DOHH2 (cell line): Measurements from ENCODE around the gene GLRA3.

Experiments used
- H3F3A ChIP-seq: fragments of 200-600 bp; sonication (generic), shearing (Covaris generic); 2 replicates; pipeline ENCODE4 v1.6.0; 2016; ENCODE audit warnings: antibody characterized with exemption, mild to moderate bottlenecking; ENCODE audit not compliant: control insufficient read depth, insufficient read depth
- H3K27ac ChIP-seq: fragments of 200-600 bp; sonication (generic); 2 replicates; pipeline ENCODE4 v1.5.1; 2014; ENCODE audit warnings: low read depth, mild to moderate bottlenecking, low read length, moderate library complexity
- H3K27me3 ChIP-seq: fragments of 200-600 bp; sonication (generic); 2 replicates; pipeline ENCODE4 v1.6.1; 2014; ENCODE audit warnings: mild to moderate bottlenecking, low read length, mixed read lengths; ENCODE audit not compliant: control insufficient read depth
- H3K36me3 ChIP-seq: fragments of 200-600 bp; sonication (generic); 2 replicates; pipeline ENCODE4 v1.6.1; 2014; ENCODE audit warnings: mild to moderate bottlenecking, low read length, moderate library complexity, mixed read lengths; ENCODE audit not compliant: control insufficient read depth
- H3K4me1 ChIP-seq: fragments of 200-600 bp; sonication (generic); 2 replicates; pipeline ENCODE4 v1.6.1; 2014; ENCODE audit warnings: mild to moderate bottlenecking, low read length, mixed read lengths; ENCODE audit not compliant: control insufficient read depth
- H3K4me2 ChIP-seq: fragments of 200-600 bp; sonication (generic); 2 replicates; pipeline ENCODE4 v1.6.0; 2014; ENCODE audit warnings: mild to moderate bottlenecking, low read length, moderate library complexity
- H3K4me3 ChIP-seq: fragments of 200-600 bp; sonication (generic); 2 replicates; pipeline ENCODE4 v1.5.1; 2014; ENCODE audit warnings: mild to moderate bottlenecking, low read length, mixed read lengths
- H3K79me2 ChIP-seq: fragments of 200-600 bp; sonication (generic); 2 replicates; pipeline ENCODE4 v1.6.1; 2014; ENCODE audit warnings: mild to moderate bottlenecking, low read length, mixed read lengths; ENCODE audit not compliant: control insufficient read depth
- H3K9me2 ChIP-seq: fragments of 200-600 bp; sonication (generic); replicated peaks from 2 replicates; pipeline ENCODE4 v1.6.1; 2014; ENCODE audit warnings: mild to moderate bottlenecking, low read length, mixed read lengths; ENCODE audit not compliant: control insufficient read depth
- H3K9me3 ChIP-seq: fragments of 200-600 bp; sonication (generic); 2 replicates; pipeline ENCODE4 v1.6.1; 2014; ENCODE audit warnings: antibody characterized with exemption, low read length, mixed read lengths; ENCODE audit not compliant: control insufficient read depth, insufficient read depth
- H4K20me1 ChIP-seq: fragments of 200-600 bp; sonication (generic); 2 replicates; pipeline ENCODE4 v1.6.0; 2014; ENCODE audit warnings: low read depth, mild to moderate bottlenecking, antibody characterized with exemption, low read length, moderate library complexity; ENCODE audit not compliant: control insufficient read depth, insufficient read depth
- EZH2phosphoT487 ChIP-seq: fragments of 200-600 bp; sonication (generic); IDR thresholded peaks from 2 replicates; pipeline ENCODE4 v1.6.1; 2017; ENCODE audit warnings: borderline replicate concordance, mild to moderate bottlenecking, antibody characterized with exemption, low read length, moderate library complexity, mixed read lengths
- TF ChIP-seq, protein P1 (sequence below): fragments of 200-600 bp; sonication (generic); IDR thresholded peaks from one replicate; pipeline ENCODE4 v1.5.1; 2014; ENCODE audit warnings: antibody characterized with exemption, mild to moderate bottlenecking, low read depth, low read length; ENCODE audit not compliant: poor library complexity, severe bottlenecking

The GLRA3 gene

DNA sequence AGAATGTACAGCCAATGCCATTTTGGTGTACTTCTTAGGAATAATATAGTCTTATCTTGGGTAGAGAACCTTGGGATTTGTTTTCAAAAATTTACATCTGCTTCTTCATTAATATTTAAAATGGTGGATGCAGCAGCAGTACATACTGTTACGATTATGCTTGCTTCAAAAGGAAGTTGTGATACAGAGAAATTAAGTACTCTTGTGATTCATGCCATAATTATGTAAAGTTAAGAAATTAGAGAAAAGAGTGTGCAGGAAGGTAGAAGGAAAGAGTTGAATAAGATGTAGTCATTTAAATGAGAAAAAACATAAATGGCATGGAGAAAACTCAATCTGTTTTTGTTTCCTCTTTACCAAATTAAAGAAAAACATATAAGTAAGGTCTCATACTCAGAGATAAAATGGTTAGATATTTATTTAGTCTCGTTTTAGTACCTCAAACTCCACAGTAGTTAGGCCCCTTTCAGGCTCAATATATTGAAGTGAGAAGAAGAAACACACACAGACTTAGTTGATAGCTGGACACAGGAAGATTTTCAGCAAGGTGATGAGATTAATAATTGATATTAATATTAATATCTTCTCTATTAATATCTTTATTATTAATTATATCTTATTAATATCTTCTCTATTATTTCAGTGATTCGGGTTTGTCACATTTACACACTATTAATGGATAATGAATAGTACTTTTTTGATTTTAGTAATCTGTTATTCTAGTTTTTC lies 236.6 kb downstream of the GLRA3 start:
- TF ChIP-seq, protein P1, sequence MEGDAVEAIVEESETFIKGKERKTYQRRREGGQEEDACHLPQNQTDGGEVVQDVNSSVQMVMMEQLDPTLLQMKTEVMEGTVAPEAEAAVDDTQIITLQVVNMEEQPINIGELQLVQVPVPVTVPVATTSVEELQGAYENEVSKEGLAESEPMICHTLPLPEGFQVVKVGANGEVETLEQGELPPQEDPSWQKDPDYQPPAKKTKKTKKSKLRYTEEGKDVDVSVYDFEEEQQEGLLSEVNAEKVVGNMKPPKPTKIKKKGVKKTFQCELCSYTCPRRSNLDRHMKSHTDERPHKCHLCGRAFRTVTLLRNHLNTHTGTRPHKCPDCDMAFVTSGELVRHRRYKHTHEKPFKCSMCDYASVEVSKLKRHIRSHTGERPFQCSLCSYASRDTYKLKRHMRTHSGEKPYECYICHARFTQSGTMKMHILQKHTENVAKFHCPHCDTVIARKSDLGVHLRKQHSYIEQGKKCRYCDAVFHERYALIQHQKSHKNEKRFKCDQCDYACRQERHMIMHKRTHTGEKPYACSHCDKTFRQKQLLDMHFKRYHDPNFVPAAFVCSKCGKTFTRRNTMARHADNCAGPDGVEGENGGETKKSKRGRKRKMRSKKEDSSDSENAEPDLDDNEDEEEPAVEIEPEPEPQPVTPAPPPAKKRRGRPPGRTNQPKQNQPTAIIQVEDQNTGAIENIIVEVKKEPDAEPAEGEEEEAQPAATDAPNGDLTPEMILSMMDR = no peak
- no peak for TF ChIP-seq EZH2phosphoT487
- no peaks in the 10 kb centered on the region for H3K79me2 ChIP-seq
- peaks cover 4% of the 10 kb centered on the region; the same call in 1 of the 2 replicates for H3K4me1 ChIP-seq
- no peaks in the 10 kb centered on the region for H3K27me3 ChIP-seq
- H3K4me2 ChIP-seq = no peak overlapping the region
- H3F3A ChIP-seq = no peaks in the 10 kb centered on the region
- H3K27ac ChIP-seq = no peak overlapping the region
- H3K36me3 ChIP-seq = no peaks in the 10 kb centered on the region
- H3K4me3 ChIP-seq = no peak overlapping the region
- H3K9me3 ChIP-seq = no peaks in the 10 kb centered on the region
- no peaks in the 10 kb centered on the region for H4K20me1 ChIP-seq
- H3K9me2 ChIP-seq = no peaks in the 10 kb centered on the region

DNA sequence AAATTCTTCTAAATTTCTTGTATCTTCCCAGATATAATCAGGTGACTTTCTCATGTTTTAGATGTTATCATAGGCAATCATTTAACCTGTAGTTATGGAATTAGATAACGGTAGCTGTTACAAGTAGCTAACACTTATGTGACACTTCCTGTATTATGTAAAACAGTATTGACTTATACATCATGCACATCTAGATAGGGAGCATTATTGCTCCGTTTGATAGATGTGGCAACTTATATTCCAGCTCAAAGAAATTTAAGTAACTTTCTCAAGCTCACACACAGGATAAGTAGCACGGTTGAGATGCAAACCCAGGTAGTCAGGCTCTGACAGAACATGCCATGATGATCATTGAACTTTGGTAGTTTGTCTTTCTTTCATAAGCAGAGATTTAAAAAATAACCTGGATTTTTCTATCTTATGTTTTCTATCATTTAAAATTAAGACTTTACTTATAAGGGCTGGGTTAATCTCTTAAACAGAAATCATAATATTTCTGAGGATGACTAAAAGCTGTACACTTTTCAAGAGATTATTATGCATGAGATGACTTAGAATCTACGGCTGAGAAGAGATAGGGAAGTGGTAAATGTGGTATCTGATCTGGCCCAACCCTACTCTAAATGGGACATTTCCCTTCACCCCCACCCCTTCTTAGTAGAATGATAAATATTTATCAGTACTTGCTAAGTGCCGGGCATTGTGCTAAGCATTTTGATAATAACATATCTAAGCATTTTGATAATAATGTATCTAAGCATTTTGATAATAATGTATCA lies 237.6 kb downstream of the GLRA3 start:
- no peak overlapping the region for H3K4me3 ChIP-seq
- TF ChIP-seq, protein P1 = no peak
- TF ChIP-seq EZH2phosphoT487 = no peak
- H3K9me2 ChIP-seq = no peaks in the 10 kb centered on the region
- peaks cover 4% of the 10 kb centered on the region; the same call in 1 of the 2 replicates for H3K4me1 ChIP-seq
- no peaks in the 10 kb centered on the region for H3K36me3 ChIP-seq
- H3K27me3 ChIP-seq = no peaks in the 10 kb centered on the region
- no peak overlapping the region for H3K4me2 ChIP-seq
- H4K20me1 ChIP-seq = no peaks in the 10 kb centered on the region
- H3F3A ChIP-seq = no peaks in the 10 kb centered on the region
- H3K27ac ChIP-seq = no peak overlapping the region
- no peaks in the 10 kb centered on the region for H3K9me3 ChIP-seq
- H3K79me2 ChIP-seq = no peaks in the 10 kb centered on the region

DNA sequence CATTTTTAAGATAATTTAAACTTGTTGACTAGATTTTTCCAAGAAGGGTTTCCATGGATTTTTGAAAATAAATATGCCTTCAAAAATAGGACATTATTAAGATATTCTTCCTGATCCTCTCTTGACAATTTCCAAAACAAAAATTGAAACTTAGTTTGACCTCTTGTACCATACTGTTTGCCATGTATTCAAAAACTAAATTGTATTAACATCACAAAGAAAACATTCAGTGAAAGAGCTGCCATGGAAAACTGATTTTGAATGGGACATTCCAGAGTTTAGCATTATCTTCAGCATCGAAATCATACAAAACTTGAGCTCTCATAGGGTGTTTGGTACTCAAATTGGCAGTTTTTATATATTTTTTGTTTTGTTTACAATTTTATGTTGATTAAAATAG lies 238.7 kb downstream of the GLRA3 start:
- TF ChIP-seq, protein P1 = no peak
- no peaks in the 10 kb centered on the region for H3K9me3 ChIP-seq
- no peak overlapping the region for H3K4me2 ChIP-seq
- no peaks in the 10 kb centered on the region for H3K36me3 ChIP-seq
- no peak overlapping the region for H3K4me3 ChIP-seq
- H3K4me1 ChIP-seq = peaks cover 4% of the 10 kb centered on the region; the same call in 1 of the 2 replicates
- no peaks in the 10 kb centered on the region for H3K27me3 ChIP-seq
- no peak overlapping the region for H3K27ac ChIP-seq
- H3F3A ChIP-seq = no peaks in the 10 kb centered on the region
- no peaks in the 10 kb centered on the region for H4K20me1 ChIP-seq
- no peaks in the 10 kb centered on the region for H3K9me2 ChIP-seq
- no peaks in the 10 kb centered on the region for H3K79me2 ChIP-seq
